HL-60 (cell line): ENCODE results near the gene MAP3K6.

ENCODE experiments used
- DNase-seq, 2 experiments: peaks; one replicate each; pipeline ENCODE4 v3.0.0-alpha.2; 2010 to 2020; ENCODE audit warnings: low read depth in 1 of 2, low spot score in 1 of 2
- H3K27ac ChIP-seq: fragments of 250-450 bp; sonication (Bioruptor Pico); replicated peaks from 2 replicates; pipeline ENCODE4 v1.5.1; 2020; ENCODE audit warnings: mild to moderate bottlenecking, moderate library complexity
- H3K27me3 ChIP-seq: fragments of 250-450 bp; sonication (Bioruptor Pico); 2 replicates; pipeline ENCODE4 v1.5.1; 2021; ENCODE audit warnings: mild to moderate bottlenecking, moderate library complexity; ENCODE audit not compliant: insufficient read depth, poor library complexity, severe bottlenecking
- H3K4me3 ChIP-seq: replicated peaks from 2 replicates; pipeline ENCODE4 v1.5.1; 2011; ENCODE audit warnings: mild to moderate bottlenecking, control low read depth, low read length; ENCODE audit not compliant: insufficient read depth
- CTCF ChIP-seq: IDR thresholded peaks from one replicate; pipeline ENCODE4 v1.5.1; 2011; ENCODE audit warnings: low read length, control low read depth, inconsistent platforms; ENCODE audit not compliant: insufficient read depth
- GABPA ChIP-seq: IDR thresholded peaks from 2 replicates; pipeline ENCODE4 v1.6.1; 2012; ENCODE audit warnings: low read depth
- POLR2AphosphoS5 ChIP-seq: IDR thresholded peaks from 2 replicates; pipeline ENCODE4 v1.6.1; 2012; ENCODE audit warnings: low read depth
- REST ChIP-seq: IDR thresholded peaks from 2 replicates; pipeline ENCODE4 v1.6.1; 2012; ENCODE audit warnings: low read depth; ENCODE audit not compliant: insufficient replicate concordance
- SPI1 ChIP-seq: IDR thresholded peaks from 2 replicates; pipeline ENCODE4 v1.6.1; 2012; ENCODE audit warnings: low read depth, mild to moderate bottlenecking, borderline replicate concordance

MAP3K6 gene

GRCh38 chr1:27345272-27345671 is 21.5 kb downstream of the MAP3K6 start:
- TF ChIP-seq SPI1 (no peak), POLR2AphosphoS5 (no peak), CTCF (no peak), GABPA (no peak), REST (no peak)
- Histone ChIP-seq H3K27me3 (no peaks in the 10 kb centered on the region), H3K27ac (no peak overlapping the region), H3K4me3 (no peak overlapping the region)
- DNase-seq = no peak

DNA sequence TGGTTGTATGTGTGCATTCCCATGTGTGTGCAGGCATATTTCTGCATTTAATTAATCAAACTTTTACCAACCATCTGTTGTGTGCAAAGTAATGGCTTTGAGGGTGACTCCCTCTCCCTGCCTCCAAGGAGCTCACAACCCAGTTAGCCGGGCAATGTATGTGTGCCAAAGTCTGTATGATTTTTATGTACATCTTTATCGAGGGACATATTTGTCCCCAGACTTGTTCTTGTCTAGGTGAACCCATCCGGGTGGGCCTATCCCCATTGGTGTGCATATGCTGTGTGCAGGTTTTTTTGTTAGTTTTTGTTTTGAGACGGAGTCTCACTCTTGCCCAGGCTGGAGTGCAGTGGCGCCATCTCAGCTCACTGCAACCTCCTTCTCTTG is 23.1 kb downstream of the MAP3K6 start:
- H3K27me3 ChIP-seq = no peaks in the 10 kb centered on the region
- TF ChIP-seq GABPA (no peak), SPI1 (no peak), POLR2AphosphoS5 (no peak), CTCF (no peak), REST (no peak)
- peak overlapping the region; percentile 90 for H3K4me3 ChIP-seq
- DNase-seq = no peak
- H3K27ac ChIP-seq = peak overlapping the region; percentile 95

- no peaks in the 10 kb centered on the region for H3K27me3 ChIP-seq
- H3K4me3 ChIP-seq = peak overlapping the region; percentile 90
- TF ChIP-seq CTCF (no peak), GABPA (peak; percentile 68; the same call in 1 of the 2 replicates), REST (peak; percentile 61), SPI1 (peak; percentile 95; the same call in 1 of the 2 replicates), POLR2AphosphoS5 (peak; percentile 98)
- peak; percentile 98 to 99 for DNase-seq
- H3K27ac ChIP-seq = peak overlapping the region; percentile 95
These were observed 23.8 kb downstream of the MAP3K6 start for GRCh38 chr1:27342778-27343638.
